Neural progenitor cell (in vitro differentiated cells): ENCODE data around the gene ADGRF5.

ENCODE experiments used
- CTCF ChIP-seq: fragments of 200-600 bp; sonication (generic); IDR thresholded peaks from 2 replicates; pipeline ENCODE4 v1.5.1; 2017; ENCODE audit warnings: antibody characterized with exemption, mild to moderate bottlenecking
- EZH2 ChIP-seq: fragments of 200-600 bp; sonication (generic); IDR thresholded peaks from 2 replicates; pipeline ENCODE4 v1.6.1; 2017; ENCODE audit warnings: antibody characterized with exemption, mild to moderate bottlenecking, moderate library complexity

- TF ChIP-seq CTCF (no peak), EZH2 (no peak)
Measured at GRCh38 chr6:46808806-46809205, 112.9 kb downstream of the ADGRF5 start.
